Measurements from ENCODE around the gene OPN4. TPM values are rescaled to one million over a fixed set of nuclear protein-coding genes. Genes with fewer than 3 reads are reported as not detected.
A peak's percentile ranks its signal among the peaks of the same experiment; 100 is the strongest.
"Not testable (repeated sequence)": the region's sequence is repeated elsewhere in the genome, so short reads cannot be mapped to it uniquely, and the experiment has no call there.

Gene OPN4
- total RNA-seq, 1 donor from 2014 or later: not detected

DNA sequence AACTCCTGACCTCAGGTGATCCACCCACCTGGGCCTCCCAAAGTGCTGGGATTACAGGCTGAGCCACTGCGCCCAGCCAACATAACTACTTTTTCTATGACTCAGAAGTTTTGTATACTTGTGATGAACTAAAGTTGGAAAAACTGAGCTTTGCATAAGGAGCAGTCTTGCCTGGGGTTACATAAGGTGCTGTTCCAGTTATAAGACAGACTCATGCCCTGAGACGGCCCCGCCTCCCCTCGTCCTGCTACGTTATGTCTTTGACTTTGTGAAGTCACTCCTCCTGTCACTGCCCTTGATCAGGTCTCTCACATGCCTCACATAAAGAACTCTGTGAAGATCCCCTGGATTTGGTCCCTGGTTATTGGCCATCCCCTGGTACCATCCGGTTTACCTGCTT lies 40.4 kb upstream of the OPN4 start:
- DNase-seq (ENCODE audit: low spot score): no peak
- peak overlapping the region; percentile 6 for H3K27ac Mint-ChIP-seq (ENCODE audit: unreplicated experiment)
- H3K4me3 Mint-ChIP-seq (ENCODE audit: unreplicated experiment): no peak overlapping the region

DNA sequence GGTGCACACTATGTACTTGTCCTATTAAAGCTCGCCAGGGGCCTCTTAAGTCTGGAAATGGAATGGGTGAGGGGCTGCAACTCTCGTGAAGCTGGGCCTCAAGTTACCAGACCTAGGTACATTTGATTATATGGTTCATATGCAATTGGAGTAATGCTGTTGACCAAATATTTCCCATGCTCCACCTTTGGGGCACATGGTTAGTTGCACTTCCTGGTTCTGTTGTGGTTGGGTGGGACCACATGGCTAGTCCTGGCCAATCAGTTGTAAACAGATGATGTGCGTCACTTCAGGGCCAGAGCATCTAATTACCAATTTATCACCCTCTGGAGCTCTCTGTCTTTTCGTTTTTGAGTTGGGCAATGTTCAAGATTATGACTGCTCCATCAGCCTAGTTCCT lies 39.5 kb upstream of the OPN4 start:
- DNase-seq (ENCODE audit: low spot score): no peak
- Mint-ChIP-seq H3K36me3 (ENCODE audit: low read depth) (no peaks in the 10 kb centered on the region), H3K27ac (ENCODE audit: unreplicated experiment) (no peak overlapping the region), H3K27me3 (ENCODE audit: low read depth) (no peaks in the 10 kb centered on the region), H3K4me1 (ENCODE audit: low read depth) (peaks cover 3% of the 10 kb centered on the region), H3K9me3 (ENCODE audit: low read depth) (no peaks in the 10 kb centered on the region), H3K4me3 (ENCODE audit: unreplicated experiment) (no peak overlapping the region)
- TF ChIP-seq, protein P1, sequence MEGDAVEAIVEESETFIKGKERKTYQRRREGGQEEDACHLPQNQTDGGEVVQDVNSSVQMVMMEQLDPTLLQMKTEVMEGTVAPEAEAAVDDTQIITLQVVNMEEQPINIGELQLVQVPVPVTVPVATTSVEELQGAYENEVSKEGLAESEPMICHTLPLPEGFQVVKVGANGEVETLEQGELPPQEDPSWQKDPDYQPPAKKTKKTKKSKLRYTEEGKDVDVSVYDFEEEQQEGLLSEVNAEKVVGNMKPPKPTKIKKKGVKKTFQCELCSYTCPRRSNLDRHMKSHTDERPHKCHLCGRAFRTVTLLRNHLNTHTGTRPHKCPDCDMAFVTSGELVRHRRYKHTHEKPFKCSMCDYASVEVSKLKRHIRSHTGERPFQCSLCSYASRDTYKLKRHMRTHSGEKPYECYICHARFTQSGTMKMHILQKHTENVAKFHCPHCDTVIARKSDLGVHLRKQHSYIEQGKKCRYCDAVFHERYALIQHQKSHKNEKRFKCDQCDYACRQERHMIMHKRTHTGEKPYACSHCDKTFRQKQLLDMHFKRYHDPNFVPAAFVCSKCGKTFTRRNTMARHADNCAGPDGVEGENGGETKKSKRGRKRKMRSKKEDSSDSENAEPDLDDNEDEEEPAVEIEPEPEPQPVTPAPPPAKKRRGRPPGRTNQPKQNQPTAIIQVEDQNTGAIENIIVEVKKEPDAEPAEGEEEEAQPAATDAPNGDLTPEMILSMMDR (IDR thresholded peaks at IDR 0.05): no peak

More for the DNA sequence above, 40.4 kb upstream of the OPN4 start:
- Mint-ChIP-seq H3K27me3 (ENCODE audit: low read depth) (no peaks in the 10 kb centered on the region), H3K9me3 (ENCODE audit: low read depth) (no peaks in the 10 kb centered on the region), H3K4me1 (ENCODE audit: low read depth) (peaks cover 3% of the 10 kb centered on the region), H3K36me3 (ENCODE audit: low read depth) (no peaks in the 10 kb centered on the region)
- TF ChIP-seq, protein P1 (IDR thresholded peaks at IDR 0.05): no peak

DNA sequence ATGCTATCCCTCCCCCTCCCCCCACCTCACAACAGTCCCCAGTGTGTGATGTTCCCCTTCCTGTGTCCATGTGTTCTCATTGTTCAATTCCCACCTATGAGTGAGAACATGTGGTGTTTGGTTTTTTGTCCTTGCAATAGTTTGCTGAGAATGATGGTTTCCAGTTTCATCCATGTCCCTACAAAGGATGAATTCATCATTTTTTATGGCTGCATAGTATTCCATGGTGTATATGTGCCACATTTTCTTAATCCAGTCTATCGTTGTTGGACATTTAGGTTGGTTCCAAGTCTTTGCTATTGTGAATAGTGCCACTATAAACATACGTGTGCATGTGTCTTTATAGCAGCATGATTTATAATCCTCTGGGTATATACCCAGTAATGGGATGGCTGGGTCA lies 37.1 kb upstream of the OPN4 start:
- not testable (repeated sequence) for H3K27me3 Mint-ChIP-seq (ENCODE audit: low read depth); H3K27ac Mint-ChIP-seq (ENCODE audit: unreplicated experiment); H3K4me1 Mint-ChIP-seq (ENCODE audit: low read depth); DNase-seq (ENCODE audit: low spot score); H3K9me3 Mint-ChIP-seq (ENCODE audit: low read depth); H3K4me3 Mint-ChIP-seq (ENCODE audit: unreplicated experiment); H3K36me3 Mint-ChIP-seq (ENCODE audit: low read depth)

DNA sequence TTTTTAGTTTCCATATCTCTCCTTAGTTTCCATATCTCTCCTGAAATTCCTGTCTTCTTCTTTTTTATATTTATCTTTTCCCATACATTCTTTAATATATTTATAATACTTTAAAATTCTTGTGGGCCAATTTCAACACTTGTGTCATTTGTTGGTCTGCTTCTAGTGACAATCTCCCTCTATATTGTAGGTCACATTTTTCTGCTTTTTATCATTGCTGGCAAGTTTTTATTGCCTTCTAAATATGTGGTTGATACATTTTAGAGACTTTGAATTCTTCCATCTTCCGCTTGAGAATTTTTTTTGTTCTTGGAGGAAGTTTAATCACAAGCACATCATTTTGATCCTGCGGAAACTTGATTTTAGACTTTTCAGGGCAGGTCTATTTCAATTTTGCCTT lies 26.0 kb upstream of the OPN4 start:
- Mint-ChIP-seq H3K4me3 (ENCODE audit: unreplicated experiment) (no peak overlapping the region), H3K27me3 (ENCODE audit: low read depth) (no peaks in the 10 kb centered on the region), H3K27ac (ENCODE audit: unreplicated experiment) (peak overlapping the region; percentile 69), H3K4me1 (ENCODE audit: low read depth) (peaks cover 36% of the 10 kb centered on the region), H3K36me3 (ENCODE audit: low read depth) (no peaks in the 10 kb centered on the region), H3K9me3 (ENCODE audit: low read depth) (no peaks in the 10 kb centered on the region)
- TF ChIP-seq, protein P1 (IDR thresholded peaks at IDR 0.05): no peak
- DNase-seq (ENCODE audit: low spot score): no peak

DNA sequence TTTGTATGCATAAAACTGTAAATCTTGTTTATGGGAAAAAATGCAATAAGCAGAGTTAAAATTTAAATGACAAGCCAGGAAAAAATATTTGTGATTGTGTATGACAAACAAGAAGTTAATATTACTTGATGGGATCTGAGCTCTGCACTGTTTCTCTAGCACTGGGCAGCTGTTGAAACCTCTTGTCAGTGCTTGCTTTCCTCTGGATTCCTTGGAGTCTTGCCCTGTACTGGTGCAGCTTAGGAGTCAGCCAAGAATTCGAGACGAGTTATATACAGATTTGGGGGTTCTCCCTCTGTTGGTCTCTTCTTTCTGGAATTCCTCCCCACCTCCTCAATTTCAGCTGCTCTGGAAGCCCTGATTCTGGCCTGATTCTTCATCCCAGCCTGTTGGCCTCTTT lies 24.3 kb upstream of the OPN4 start:
- no peak for DNase-seq (ENCODE audit: low spot score)
- Mint-ChIP-seq H3K36me3 (ENCODE audit: low read depth) (no peaks in the 10 kb centered on the region), H3K9me3 (ENCODE audit: low read depth) (no peaks in the 10 kb centered on the region), H3K27ac (ENCODE audit: unreplicated experiment) (peak overlapping the region; percentile 68), H3K4me1 (ENCODE audit: low read depth) (peaks cover 42% of the 10 kb centered on the region), H3K27me3 (ENCODE audit: low read depth) (no peaks in the 10 kb centered on the region), H3K4me3 (ENCODE audit: unreplicated experiment) (no peak overlapping the region)
- TF ChIP-seq, protein P1 (IDR thresholded peaks at IDR 0.05): no peak

DNA sequence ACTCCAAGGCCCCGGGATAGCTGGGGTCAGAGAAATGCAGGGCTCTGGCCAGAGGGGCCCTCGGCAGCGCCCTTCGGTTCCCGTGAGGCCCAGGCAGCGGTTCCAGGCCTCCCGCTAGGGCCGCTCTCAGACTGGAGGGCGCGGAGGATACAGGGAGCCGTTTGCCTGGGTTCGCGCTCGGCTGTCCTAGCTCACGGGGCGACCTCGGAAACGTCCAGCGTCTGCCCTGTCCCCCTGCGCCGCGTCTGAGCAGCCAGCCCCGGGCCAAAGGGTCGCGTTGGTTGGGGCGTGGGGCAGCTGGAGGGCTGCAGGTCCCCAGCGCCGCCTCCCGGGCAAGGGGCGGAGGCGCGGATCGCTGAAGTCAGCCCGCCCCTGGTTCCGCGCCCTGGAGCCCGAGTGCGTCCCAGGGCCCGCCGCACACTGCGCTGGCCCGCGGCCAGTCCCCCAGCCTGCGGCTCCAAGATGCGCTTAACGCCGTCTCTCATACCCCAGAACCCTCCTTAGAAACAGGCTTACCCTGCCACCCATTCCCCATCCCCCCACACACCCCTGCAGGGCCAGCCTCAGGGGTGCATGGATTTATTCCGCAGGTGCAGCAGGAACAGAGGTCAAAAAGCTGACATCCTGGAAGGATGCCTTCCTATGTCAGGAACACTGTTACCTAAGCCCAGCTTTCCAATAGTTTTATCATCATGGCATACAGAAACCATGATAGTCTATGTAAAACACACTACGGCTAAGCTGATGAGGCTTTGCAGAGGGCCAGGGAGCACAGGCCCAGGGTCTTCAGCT lies 22.1 kb upstream of the OPN4 start:
- H3K27me3 Mint-ChIP-seq (ENCODE audit: low read depth): no peaks in the 10 kb centered on the region
- peak overlapping the region; percentile 17 for H3K27ac Mint-ChIP-seq (ENCODE audit: unreplicated experiment)
- DNase-seq (ENCODE audit: low spot score): no peak
- no peaks in the 10 kb centered on the region for H3K9me3 Mint-ChIP-seq (ENCODE audit: low read depth)
- H3K36me3 Mint-ChIP-seq (ENCODE audit: low read depth): no peaks in the 10 kb centered on the region
- H3K4me1 Mint-ChIP-seq (ENCODE audit: low read depth): peaks cover 63% of the 10 kb centered on the region
- TF ChIP-seq, protein P1 (IDR thresholded peaks at IDR 0.05): peak; percentile 67
- peak overlapping the region; percentile 45 for H3K4me3 Mint-ChIP-seq (ENCODE audit: unreplicated experiment)
